ENCODE results near the gene DIRAS2.

Gene DIRAS2

GRCh38 chr9:90578126-90578815 lies 64.4 kb downstream of the DIRAS2 start (continued):
- TF ChIP-seq PRDM4 (tag by site-specific recombination; IDR thresholded peaks at IDR 0.05): no peak

- CTCF ChIA-PET: interaction anchor here (0.7 kb wide), 1 partner anchor 186 kb away, joined by 4 read pairs; no protein-coding TSS in a partner anchor
- Histone ChIP-seq H3K4me1 (ENCODE audit: control insufficient read depth, insufficient read depth, low read length) (no peaks in the 10 kb centered on the region), H3K27ac (ENCODE audit: extremely low read depth, low read depth, low read length) (no peak overlapping the region), H3K36me3 (ENCODE audit: control insufficient read depth in 2 of 2, insufficient read depth in 1 of 2, low read length in 2 of 2) (no peaks in the 10 kb centered on the region), H3K9me3 (ENCODE audit: control insufficient read depth, insufficient read depth, low read depth, low read length) (no peaks in the 10 kb centered on the region), H3K4me3 (ENCODE audit: low read depth, low read length) (no peak overlapping the region)
- TF ChIP-seq ZNF785 (tag by site-specific recombination; IDR thresholded peaks at IDR 0.05): no peak
- TF ChIP-seq ZNF488 (tag by site-specific recombination; IDR thresholded peaks at IDR 0.05): no peak
- no peak for TF ChIP-seq ZFHX2 (tag by site-specific recombination; conservative IDR thresholded peaks at IDR 0.05)
- TF ChIP-seq ZNF280D (tag by site-specific recombination; IDR thresholded peaks at IDR 0.05): no peak
- TF ChIP-seq ZNF701 (tag by site-specific recombination; IDR thresholded peaks at IDR 0.05): no peak
- TF ChIP-seq ZNF777 (tag by site-specific recombination; IDR thresholded peaks at IDR 0.05; ENCODE audit: borderline replicate concordance): no peak
- no peak for TF ChIP-seq BCL6B (tag by site-specific recombination; IDR thresholded peaks at IDR 0.05)
- TF ChIP-seq YY2 (tag by site-specific recombination; IDR thresholded peaks at IDR 0.05): no peak
- no peak for TF ChIP-seq ZEB2 (tag by site-specific recombination; IDR thresholded peaks at IDR 0.05)
- TF ChIP-seq ZNF837 (tag by site-specific recombination; IDR thresholded peaks at IDR 0.05): no peak
- no peak for TF ChIP-seq IKZF3 (tag by site-specific recombination; IDR thresholded peaks at IDR 0.05)
- no peak for TF ChIP-seq REST (tag by site-specific recombination; IDR thresholded peaks at IDR 0.05)
- TF ChIP-seq ZNF175 (tag by site-specific recombination; IDR thresholded peaks at IDR 0.05): no peak
- no peak for TF ChIP-seq ZNF48 (tag by site-specific recombination; IDR thresholded peaks at IDR 0.05)
- no peak for TF ChIP-seq ZNF510 (tag by site-specific recombination; IDR thresholded peaks at IDR 0.05; ENCODE audit: insufficient replicate concordance)
- no peak for TF ChIP-seq ZNF501 (tag by site-specific recombination; IDR thresholded peaks at IDR 0.05)
- TF ChIP-seq ZSCAN23 (tag by site-specific recombination; IDR thresholded peaks at IDR 0.05): no peak
- no peak for TF ChIP-seq ZBTB7A (tag by site-specific recombination; IDR thresholded peaks at IDR 0.05; ENCODE audit: low read depth)
- POLR2A ChIA-PET: no interaction called here
These were observed 73.1 kb downstream of the DIRAS2 start for GRCh38 chr9:90569511-90569910.

Measured in HEK293 (cell line).